ENCODE results near the gene TIGAR. TPM values are rescaled to one million over a fixed set of nuclear protein-coding genes. Genes with fewer than 3 reads are reported as not detected.

Gene TIGAR
- total RNA-seq, 1 donor from 2014 or later = 18.3 TPM

DNA sequence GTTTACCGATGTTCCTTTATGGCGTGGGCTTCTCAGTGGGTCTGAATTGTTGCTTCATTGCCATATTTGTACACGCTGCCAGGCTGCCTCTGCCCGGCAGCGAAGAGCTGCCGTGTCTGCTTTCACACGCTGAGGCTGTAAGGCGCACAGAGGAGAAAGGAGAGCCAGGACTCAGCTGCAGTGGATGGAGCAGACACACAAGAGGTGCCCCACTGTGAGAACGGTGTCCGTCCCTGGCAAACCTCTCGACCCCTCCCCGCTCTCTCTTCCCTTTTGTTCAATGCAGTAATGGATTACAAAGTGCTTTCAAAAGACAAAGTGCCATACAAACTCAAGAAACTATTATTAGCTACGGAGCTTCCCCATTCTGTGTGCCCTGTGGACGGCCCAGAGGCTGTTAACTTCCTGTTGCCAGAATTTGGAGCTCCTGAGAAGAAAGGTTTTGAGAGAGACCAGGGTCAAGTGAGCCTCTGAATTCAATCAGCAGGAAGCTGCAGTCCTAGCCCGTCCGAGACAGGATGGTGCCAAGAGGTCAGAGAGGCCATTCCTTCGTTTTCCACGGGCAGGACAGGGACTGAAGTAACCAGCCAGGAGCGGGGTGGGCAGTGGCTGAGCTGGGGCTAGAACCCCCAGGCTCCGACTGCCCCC lies 31.7 kb upstream of the TIGAR start:
- H3K4me3 ChIP-seq (ENCODE audit: low read depth, low read length) = no peak overlapping the region
- no peaks in the 10 kb centered on the region for H3K36me3 ChIP-seq (ENCODE audit: control insufficient read depth, insufficient read depth, low read length)
- peaks cover 2% of the 10 kb centered on the region for H3K27me3 ChIP-seq (ENCODE audit: control insufficient read depth, insufficient read depth, low read length)
- DNase-seq (ENCODE audit: low read depth) = no peak
- TF ChIP-seq, protein P1, sequence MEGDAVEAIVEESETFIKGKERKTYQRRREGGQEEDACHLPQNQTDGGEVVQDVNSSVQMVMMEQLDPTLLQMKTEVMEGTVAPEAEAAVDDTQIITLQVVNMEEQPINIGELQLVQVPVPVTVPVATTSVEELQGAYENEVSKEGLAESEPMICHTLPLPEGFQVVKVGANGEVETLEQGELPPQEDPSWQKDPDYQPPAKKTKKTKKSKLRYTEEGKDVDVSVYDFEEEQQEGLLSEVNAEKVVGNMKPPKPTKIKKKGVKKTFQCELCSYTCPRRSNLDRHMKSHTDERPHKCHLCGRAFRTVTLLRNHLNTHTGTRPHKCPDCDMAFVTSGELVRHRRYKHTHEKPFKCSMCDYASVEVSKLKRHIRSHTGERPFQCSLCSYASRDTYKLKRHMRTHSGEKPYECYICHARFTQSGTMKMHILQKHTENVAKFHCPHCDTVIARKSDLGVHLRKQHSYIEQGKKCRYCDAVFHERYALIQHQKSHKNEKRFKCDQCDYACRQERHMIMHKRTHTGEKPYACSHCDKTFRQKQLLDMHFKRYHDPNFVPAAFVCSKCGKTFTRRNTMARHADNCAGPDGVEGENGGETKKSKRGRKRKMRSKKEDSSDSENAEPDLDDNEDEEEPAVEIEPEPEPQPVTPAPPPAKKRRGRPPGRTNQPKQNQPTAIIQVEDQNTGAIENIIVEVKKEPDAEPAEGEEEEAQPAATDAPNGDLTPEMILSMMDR (IDR thresholded peaks at IDR 0.05; ENCODE audit: insufficient read depth, low read length, poor library complexity, severe bottlenecking) = no peak

DNA sequence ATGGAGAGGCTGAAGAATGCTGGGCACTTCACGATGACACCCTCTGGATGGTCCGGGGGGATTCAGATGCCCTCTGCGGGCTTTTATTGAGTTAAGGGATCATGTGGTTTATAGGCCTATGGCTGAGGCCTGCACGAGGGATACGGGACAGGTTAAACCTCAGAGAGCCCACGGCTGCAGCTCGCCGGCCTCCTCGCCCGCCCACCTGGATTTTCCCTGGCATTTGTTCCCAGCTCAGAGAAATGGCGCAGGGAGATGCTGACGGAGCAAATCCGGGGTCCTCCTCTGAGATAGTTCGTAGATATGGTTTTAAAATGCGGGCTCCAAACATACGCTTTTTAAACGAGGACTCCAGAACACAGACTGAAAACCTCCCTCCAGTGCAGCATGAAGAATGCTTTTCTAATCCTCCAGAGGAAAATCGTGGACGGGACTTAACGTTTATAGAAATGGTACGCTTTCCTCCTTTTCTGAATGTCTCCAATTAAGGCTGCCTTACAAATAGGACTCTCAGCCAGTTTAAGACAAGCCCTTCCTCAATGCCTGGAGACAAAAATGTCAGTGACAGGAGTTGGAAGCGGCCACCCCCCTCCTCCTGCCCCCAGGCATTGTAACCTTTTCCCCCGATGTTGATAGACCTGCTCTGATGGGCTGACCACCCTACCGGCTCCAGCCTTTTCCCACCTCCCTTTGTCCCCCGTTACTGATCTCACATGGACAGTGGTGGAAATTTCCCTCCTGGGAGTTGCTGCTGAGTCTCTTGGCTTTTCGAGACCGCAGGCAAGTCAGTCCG lies 30.8 kb upstream of the TIGAR start:
- no peak overlapping the region for H3K4me3 ChIP-seq (ENCODE audit: low read depth, low read length)
- DNase-seq (ENCODE audit: low read depth) = no peak
- peaks cover 2% of the 10 kb centered on the region for H3K27me3 ChIP-seq (ENCODE audit: control insufficient read depth, insufficient read depth, low read length)
- TF ChIP-seq, protein P1 (IDR thresholded peaks at IDR 0.05; ENCODE audit: insufficient read depth, low read length, poor library complexity, severe bottlenecking) = no peak
- H3K36me3 ChIP-seq (ENCODE audit: control insufficient read depth, insufficient read depth, low read length) = no peaks in the 10 kb centered on the region

DNA sequence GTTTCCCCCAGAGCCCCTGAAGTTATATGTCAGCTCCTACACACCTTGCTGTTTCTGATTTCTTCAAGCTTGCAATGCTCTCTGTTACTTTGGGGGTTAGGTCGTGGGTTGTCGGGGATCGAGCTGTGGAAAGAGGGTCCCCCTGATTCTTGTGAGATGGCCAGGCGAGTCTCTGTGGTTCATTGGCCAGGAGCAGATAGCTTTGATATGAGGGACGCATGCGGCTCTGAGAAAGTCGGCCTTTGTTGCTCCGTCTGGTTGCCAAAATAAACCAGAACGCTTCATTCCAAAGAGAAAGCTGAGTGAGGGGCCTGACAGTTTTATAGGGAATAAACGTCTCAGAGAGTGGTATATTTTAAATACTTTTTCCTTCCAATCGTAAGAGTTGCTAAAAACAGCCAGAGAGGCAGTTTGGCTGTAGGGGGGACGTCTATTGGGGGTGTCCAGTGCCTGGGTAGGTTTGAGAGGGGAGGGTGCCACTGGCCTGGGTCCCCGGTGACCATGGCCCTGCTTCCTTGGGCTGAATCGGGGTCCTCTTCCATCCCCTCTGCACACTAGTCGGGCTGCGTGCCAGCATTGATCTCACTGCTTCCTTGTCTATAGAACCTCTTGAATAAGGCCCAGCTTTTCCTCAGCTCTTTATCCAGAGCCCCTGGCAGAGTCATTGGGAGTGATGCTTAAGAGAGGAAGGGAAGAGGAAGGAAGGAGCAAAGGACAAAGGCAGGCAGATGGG lies 28.5 kb upstream of the TIGAR start:
- TF ChIP-seq, protein P1 (IDR thresholded peaks at IDR 0.05; ENCODE audit: insufficient read depth, low read length, poor library complexity, severe bottlenecking) = no peak
- Histone ChIP-seq H3K4me3 (ENCODE audit: low read depth, low read length) (no peak overlapping the region), H3K36me3 (ENCODE audit: control insufficient read depth, insufficient read depth, low read length) (no peaks in the 10 kb centered on the region), H3K27me3 (ENCODE audit: control insufficient read depth, insufficient read depth, low read length) (peaks cover 2% of the 10 kb centered on the region)
- no peak for DNase-seq (ENCODE audit: low read depth)

DNA sequence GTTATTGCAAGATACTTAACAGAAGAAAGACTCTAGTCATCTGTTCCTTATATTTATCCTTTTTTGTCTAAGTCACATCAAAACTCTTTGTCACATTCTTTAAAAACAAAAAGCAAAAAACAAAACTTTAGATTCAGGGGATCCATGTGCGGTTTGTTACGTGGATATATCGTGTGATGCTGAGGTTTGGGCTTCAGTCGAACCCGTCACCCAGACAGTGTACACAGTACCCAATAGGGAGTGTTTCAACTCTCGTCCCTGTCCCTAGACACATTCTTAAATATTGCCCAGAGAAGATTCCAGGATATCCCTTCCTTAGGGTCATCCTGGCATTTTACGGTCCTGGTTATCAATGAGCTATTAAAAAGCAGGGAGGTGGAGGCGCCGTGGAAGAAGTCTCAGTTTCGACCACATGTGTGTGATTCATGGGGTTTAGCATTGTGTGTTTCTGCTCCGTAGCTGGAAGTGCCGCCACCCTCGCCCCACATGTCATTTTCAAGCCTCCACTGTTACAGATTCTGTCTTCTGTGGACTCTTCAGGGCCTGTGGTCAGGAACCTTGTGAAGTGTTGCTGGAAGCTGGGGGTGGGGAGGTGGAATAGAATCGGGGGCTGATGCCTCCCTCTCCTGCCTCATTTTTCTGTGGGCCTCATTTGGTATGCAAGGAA lies 27.6 kb upstream of the TIGAR start:
- peaks cover 2% of the 10 kb centered on the region for H3K27me3 ChIP-seq (ENCODE audit: control insufficient read depth, insufficient read depth, low read length)
- no peak for DNase-seq (ENCODE audit: low read depth)
- TF ChIP-seq, protein P1 (IDR thresholded peaks at IDR 0.05; ENCODE audit: insufficient read depth, low read length, poor library complexity, severe bottlenecking) = no peak
- H3K4me3 ChIP-seq (ENCODE audit: low read depth, low read length) = no peak overlapping the region
- H3K36me3 ChIP-seq (ENCODE audit: control insufficient read depth, insufficient read depth, low read length) = no peaks in the 10 kb centered on the region

DNA sequence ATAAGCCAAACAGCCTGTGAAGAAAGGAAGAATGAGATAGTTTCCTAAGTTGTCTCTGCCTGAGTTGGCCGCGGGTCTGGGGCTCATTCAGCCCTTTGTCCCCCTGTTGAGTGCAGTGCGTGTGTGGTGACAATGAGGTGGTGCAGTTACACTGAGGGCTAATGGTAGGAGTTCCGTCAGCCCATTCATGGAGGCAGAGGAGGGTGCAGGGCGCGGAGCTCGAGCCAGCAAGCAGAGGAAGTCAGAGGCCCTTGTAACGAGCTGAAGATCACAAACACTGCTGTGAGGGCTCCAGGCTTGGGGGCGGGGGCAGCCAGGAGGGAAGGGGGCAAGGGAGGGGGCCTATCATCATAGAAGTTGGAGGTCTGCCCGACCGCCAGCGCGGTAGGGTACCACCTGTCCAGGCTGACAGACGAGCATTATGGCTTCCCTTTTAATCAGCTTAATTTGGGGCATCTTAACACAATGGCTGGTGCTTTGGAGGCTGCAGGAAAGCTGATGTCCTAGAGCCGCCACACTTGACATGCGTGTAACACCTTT lies 27.0 kb upstream of the TIGAR start:
- Histone ChIP-seq H3K27me3 (ENCODE audit: control insufficient read depth, insufficient read depth, low read length) (peaks cover 2% of the 10 kb centered on the region), H3K36me3 (ENCODE audit: control insufficient read depth, insufficient read depth, low read length) (no peaks in the 10 kb centered on the region), H3K4me3 (ENCODE audit: low read depth, low read length) (no peak overlapping the region)
- DNase-seq (ENCODE audit: low read depth) = no peak
- TF ChIP-seq, protein P1 (IDR thresholded peaks at IDR 0.05; ENCODE audit: insufficient read depth, low read length, poor library complexity, severe bottlenecking) = no peak

Data from kidney epithelial cell (primary cell).